HepG2 (cell line): Measurements from ENCODE around the gene MAP2K6. TPM values are rescaled to one million over a fixed set of nuclear protein-coding genes. Genes with fewer than 3 reads are reported as not detected.

ENCODE experiments used
- ATAC-seq: fragments of 200-7000 bp; cut with Tn5 transposase; 3 replicates; pipeline ENCODE4 v1.9.1; 2020; ENCODE audit warnings: mild to moderate bottlenecking, moderate library complexity
- BruUV-seq: library from RNA; stranded (reverse); fragments of 400-500 nt; replicated peaks from 2 replicates; lab custom pipeline; 2021; lab: Mats Ljungman, UMichigan
- CTCF ChIA-PET: fragments of 300-600 bp; formaldehyde crosslinking; extraction: SDS; loops from one replicate; lab custom pipeline; 2021; ENCODE audit warnings: low total read pairs, inconsistent platforms, low intra/inter-chr PET ratio; lab: Yijun Ruan, JAX
- POLR2A ChIA-PET: fragments of 350-600 bp; sonication (Branson Sonifier 250); formaldehyde crosslinking; loops from one replicate; lab custom pipeline; 2020; ENCODE audit warnings: antibody characterized with exemption, inconsistent platforms; lab: Yijun Ruan, JAX
- DNase-seq: peaks from one replicate; pipeline ENCODE4 v3.0.0-alpha.2; 2015; ENCODE audit warnings: low spot score
- FAIRE-seq: peaks from 3 replicates; lab custom pipeline; 2011; peaks lifted over from hg19 to GRCh38; lab: Jason Lieb, UNC
- H2AFZ ChIP-seq: one replicate; pipeline ENCODE4 v1.6.1; 2011; ENCODE audit warnings: low read length, inconsistent platforms
- H3K27ac ChIP-seq: fragments of 300-600 bp; 3 replicates; pipeline ENCODE4 v1.8.0; 2011; ENCODE audit warnings: mixed run types, mild to moderate bottlenecking, mixed read lengths, low read length, inconsistent platforms; ENCODE audit not compliant: insufficient read depth; ENCODE audit errors: extremely low read length
- H3K27me3 ChIP-seq, 2 experiments: fragments of 200-600 bp in 1 of 2; 2 replicates in 1 of 2; 3 replicates in 1 of 2; pipeline versions ENCODE4 v1.6.0 to v1.8.0; 2011; ENCODE audit warnings: low read length in 2 of 2, mild to moderate bottlenecking in 2 of 2, moderate library complexity in 2 of 2, inconsistent platforms in 1 of 2; ENCODE audit not compliant: insufficient read depth in 2 of 2, control insufficient read depth in 1 of 2
- H3K36me3 ChIP-seq, 2 experiments: fragments of 200-600 bp in 1 of 2; replicated peaks in 1 of 2; 2 replicates in 1 of 2; 3 replicates in 1 of 2; pipeline versions ENCODE4 v1.5.1 to v1.8.0; 2011; ENCODE audit warnings: low read length in 2 of 2, inconsistent platforms in 1 of 2; ENCODE audit not compliant: insufficient read depth in 2 of 2, control insufficient read depth in 1 of 2
- H3K4me1 ChIP-seq: 2 replicates; pipeline ENCODE4 v1.5.1; 2012; ENCODE audit warnings: low read length, inconsistent platforms; ENCODE audit not compliant: insufficient read depth
- H3K4me2 ChIP-seq: 2 replicates; pipeline ENCODE4 v1.6.0; 2011; ENCODE audit warnings: low read depth, low read length, inconsistent platforms
- H3K4me3 ChIP-seq, 3 experiments: fragments of 200-600 bp in 1 of 3; sonication (generic), shearing (Covaris generic) in 1 of 3; replicated peaks in 1 of 3; 2 replicates each; pipeline ENCODE4 v1.5.1; 2011 to 2016; ENCODE audit warnings: low read length in 3 of 3, inconsistent platforms in 2 of 3, low read depth in 2 of 3, mild to moderate bottlenecking in 2 of 3, control low read depth in 1 of 3, mixed read lengths in 1 of 3; ENCODE audit not compliant: insufficient read depth in 1 of 3
- H3K79me2 ChIP-seq: one replicate; pipeline ENCODE4 v1.6.1; 2011; ENCODE audit warnings: low read length, inconsistent platforms; ENCODE audit not compliant: insufficient read depth
- H3K9ac ChIP-seq: 2 replicates; pipeline ENCODE4 v1.6.0; 2011; ENCODE audit warnings: mild to moderate bottlenecking, low read depth, low read length, inconsistent platforms; ENCODE audit not compliant: insufficient read depth
- H3K9me3 ChIP-seq: 2 replicates; pipeline ENCODE4 v1.5.1; 2012; ENCODE audit warnings: mild to moderate bottlenecking, low read length
- H4K20me1 ChIP-seq: 2 replicates; pipeline ENCODE4 v1.6.0; 2011; ENCODE audit warnings: inconsistent platforms, mild to moderate bottlenecking, low read length, moderate library complexity; ENCODE audit not compliant: insufficient read depth
- BRCA1 ChIP-seq: sonication (generic); formaldehyde crosslinking; IDR thresholded peaks from 2 replicates; pipeline ENCODE4 v1.4.0; 2020; ENCODE audit warnings: missing genetic modification reagents
- CAMTA2 ChIP-seq: sonication (generic); formaldehyde crosslinking; IDR thresholded peaks from 2 replicates; pipeline ENCODE4 v1.4.0; 2020; ENCODE audit warnings: mild to moderate bottlenecking, missing genetic modification reagents, borderline replicate concordance
- KDM3A ChIP-seq: IDR thresholded peaks from 2 replicates; pipeline ENCODE4 v1.6.1; 2018; ENCODE audit warnings: low read depth, missing compliant biosample characterization
- KLF12 ChIP-seq: sonication (generic); formaldehyde crosslinking; IDR thresholded peaks from 2 replicates; pipeline ENCODE4 v1.4.0; 2020; ENCODE audit warnings: missing genetic modification reagents, borderline replicate concordance
- MYNN ChIP-seq: sonication (generic); formaldehyde crosslinking; IDR thresholded peaks from 2 replicates; pipeline ENCODE4 v1.4.0; 2020; ENCODE audit warnings: mild to moderate bottlenecking, low read depth, missing genetic modification reagents
- SOX13 ChIP-seq, 3 experiments: fragments of 450-650 bp in 1 of 3; sonication (generic) in 1 of 3; formaldehyde crosslinking in 1 of 3; IDR thresholded peaks in 2 of 3; conservative IDR thresholded peaks in 1 of 3; 2 replicates each; pipeline versions ENCODE4 v1.5.0 to v1.6.1; 2016 to 2020; ENCODE audit warnings: antibody characterized with exemption in 1 of 3, mild to moderate bottlenecking in 1 of 3, missing compliant biosample characterization in 1 of 3, missing genetic modification reagents in 1 of 3, moderate library complexity in 1 of 3
- SUZ12 ChIP-seq: fragments of 150-350 bp; IDR thresholded peaks from 2 replicates; pipeline ENCODE4 v1.6.1; 2014; ENCODE audit warnings: low read depth, low read length
- ZNF414 ChIP-seq: sonication (generic); formaldehyde crosslinking; IDR thresholded peaks from 2 replicates; pipeline ENCODE4 v1.5.0; 2020; ENCODE audit warnings: missing genetic modification reagents
- ZNF512 ChIP-seq: sonication (generic); formaldehyde crosslinking; IDR thresholded peaks from 2 replicates; pipeline ENCODE4 v1.4.0; 2020; ENCODE audit warnings: mild to moderate bottlenecking, missing genetic modification reagents
- ZNF557 ChIP-seq: sonication (generic); formaldehyde crosslinking; IDR thresholded peaks from 2 replicates; pipeline ENCODE4 v1.4.0; 2020; ENCODE audit warnings: missing genetic modification reagents
- ZNF737 ChIP-seq: sonication (generic); formaldehyde crosslinking; IDR thresholded peaks from 2 replicates; pipeline ENCODE4 v1.5.0; 2020; ENCODE audit warnings: missing genetic modification reagents, mild to moderate bottlenecking, borderline replicate concordance
- WGBS: methylation state at CpG from one replicate; pipeline ENCODE4 v1.1.6; 2017; ENCODE audit warnings: low lambda C conversion rate; 5-methylcytosine and 5-hydroxymethylcytosine counted together
- in situ Hi-C: cut with HindIII; loops from 2 replicates; pipeline ENCODE4 v1.10.0; 2017; ENCODE audit warnings: low pct_unique_long_range_greater_than_20kb; ENCODE audit not compliant: extremely low pct_ligation_motif_present
- intact Hi-C: fragments of 100-400 bp; cut with micrococcal nuclease; formaldehyde crosslinking; loops from one replicate; pipeline ENCODE4 v1.10.0; 2022; ENCODE audit not compliant: unreplicated experiment
- polyA plus RNA-seq, 8 experiments: library from polyadenylated mRNA; depleted of rRNA in 3 of 8; stranded (reverse) in 7 of 8; unstranded in 1 of 8; fragments of >200 nt; fragmentation: Illumina TruSeq in 4 of 8; extraction: Trizol in 4 of 8; gene quantifications; 2 replicates each; pipeline versions ENCODE4 v1.2.1 to v1.2.3, GENCODE V29; 2011 to 2016; ENCODE audit warnings: low read depth in 4 of 8, missing spikeins in 1 of 8, mixed read lengths in 1 of 8; ENCODE audit not compliant: insufficient read depth in 1 of 8
- total RNA-seq, 5 experiments: library from RNA; depleted of rRNA; stranded (reverse); fragments of >200 nt; fragmentation: Illumina TruSeq; extraction: Trizol; gene quantifications; 2 replicates each; pipeline ENCODE4 v1.2.3, GENCODE V29; 2016; ENCODE audit warnings: low read depth in 1 of 5
- TF ChIP-seq, protein P1 (sequence below): sonication (generic); formaldehyde crosslinking; IDR thresholded peaks from 2 replicates; pipeline ENCODE4 v1.5.1; 2020; ENCODE audit warnings: mild to moderate bottlenecking, missing genetic modification reagents, borderline replicate concordance

MAP2K6 gene
- total and polyA plus RNA-seq, 2 of the 13 experiments (the other 11 are each of a cell fraction or from before 2014, with no cell fraction given), result 5.1 to 33.6 TPM

DNA sequence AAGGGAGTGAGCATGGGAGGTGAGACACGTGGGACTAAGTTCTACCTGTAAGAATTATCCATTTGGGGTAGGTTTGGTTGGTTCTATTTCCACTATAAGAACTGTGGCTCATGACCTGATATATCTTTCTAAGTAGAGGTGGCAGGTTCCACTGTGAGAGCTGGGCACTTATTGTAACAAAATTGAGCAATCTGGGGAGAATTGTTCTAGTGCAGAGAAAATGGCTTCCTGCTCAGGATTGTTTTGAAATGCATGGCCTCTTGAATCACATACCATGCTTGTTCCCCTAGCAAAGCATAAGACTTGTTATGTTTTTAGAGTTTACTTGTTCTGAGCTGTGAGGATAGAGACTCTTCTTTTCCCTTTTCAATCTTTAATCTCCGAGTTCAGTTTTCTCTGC, 125.9 kb downstream of the MAP2K6 start:
- intact Hi-C loops (no loop called here), in situ Hi-C loops (no loop called here)
- no TSS peak for BruUV-seq
- DNase-seq, result no peak
- no peak for FAIRE-seq
- H3K9ac ChIP-seq, result no peak overlapping the region
- no peak overlapping the region for H2AFZ ChIP-seq
- no peaks in the 10 kb centered on the region for H3K79me2 ChIP-seq
- no peaks in the 10 kb centered on the region for H3K27me3 ChIP-seq
- H3K4me3 ChIP-seq, result no peak overlapping the region
- 93% methylated on average over 2 of the region's 2 CpGs for WGBS
- H3K36me3 ChIP-seq, result peaks cover 0 to 2% of the 10 kb centered on the region in 2 experiments; a peak in 1 of 5 replicates
- H3K9me3 ChIP-seq, result no peaks in the 10 kb centered on the region
- CTCF ChIA-PET, result no interaction called here
- no peak overlapping the region for H3K27ac ChIP-seq
- ATAC-seq, result no peak
- POLR2A ChIA-PET, result no interaction called here
- H3K4me1 ChIP-seq, result no peaks in the 10 kb centered on the region
- H4K20me1 ChIP-seq, result no peaks in the 10 kb centered on the region
- TF ChIP-seq, protein P1, sequence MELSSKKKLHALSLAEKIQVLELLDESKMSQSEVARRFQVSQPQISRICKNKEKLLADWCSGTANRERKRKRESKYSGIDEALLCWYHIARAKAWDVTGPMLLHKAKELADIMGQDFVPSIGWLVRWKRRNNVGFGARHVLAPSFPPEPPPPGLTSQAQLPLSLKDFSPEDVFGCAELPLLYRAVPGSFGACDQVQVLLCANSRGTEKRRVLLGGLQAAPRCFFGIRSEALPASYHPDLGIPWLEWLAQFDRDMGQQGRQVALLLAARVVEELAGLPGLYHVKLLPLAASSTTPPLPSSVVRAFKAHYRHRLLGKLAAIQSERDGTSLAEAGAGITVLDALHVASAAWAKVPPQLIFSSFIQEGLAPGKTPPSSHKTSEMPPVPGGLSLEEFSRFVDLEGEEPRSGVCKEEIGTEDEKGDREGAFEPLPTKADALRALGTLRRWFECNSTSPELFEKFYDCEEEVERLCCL (CRISPR knock-in tag), result no peak
- no peak for TF ChIP-seq ZNF557
- TF ChIP-seq ZNF512 (CRISPR knock-in tag), result no peak
- no peak for TF ChIP-seq SOX13 (IDR thresholded peaks at IDR 0.05)
- TF ChIP-seq SOX13 (CRISPR knock-in tag; conservative IDR thresholded peaks at IDR 0.05 in 1 of 2, IDR thresholded peaks at IDR 0.05 in 1 of 2), result no peak
- TF ChIP-seq MYNN (CRISPR knock-in tag), result no peak
- TF ChIP-seq KLF12 (CRISPR knock-in tag), result no peak
- TF ChIP-seq BRCA1 (CRISPR knock-in tag), result no peak
- no peak for TF ChIP-seq CAMTA2 (CRISPR knock-in tag)
- TF ChIP-seq ZNF414 (CRISPR knock-in tag), result no peak
- TF ChIP-seq SUZ12, result no peak
- TF ChIP-seq ZNF737 (CRISPR knock-in tag), result no peak
- TF ChIP-seq KDM3A (CRISPR knock-in tag), result no peak
- H3K4me2 ChIP-seq, result no peak overlapping the region
